Type B pancreatic cell (in vitro differentiated cells): ENCODE measurements around the gene IRF7. TPM values are rescaled to one million over a fixed set of nuclear protein-coding genes. Genes with fewer than 3 reads are reported as not detected.

Experiments
- DNase-seq: peaks from one replicate; pipeline ENCODE4 v3.0.0; 2021; ENCODE audit warnings: mixed read lengths; ENCODE audit not compliant: unreplicated experiment; ENCODE audit errors: extremely low spot score
- H3K27ac Mint-ChIP-seq: 2 replicates; pipeline ENCODE4 v1.8.0; 2021; ENCODE audit warnings: mild to moderate bottlenecking, mixed read lengths
- H3K27me3 Mint-ChIP-seq: 2 replicates; pipeline ENCODE4 v1.8.0; 2021; ENCODE audit warnings: mixed read lengths
- H3K36me3 Mint-ChIP-seq: 2 replicates; pipeline ENCODE4 v1.8.0; 2021; ENCODE audit warnings: mixed read lengths
- H3K4me1 Mint-ChIP-seq: one replicate; pipeline ENCODE4 v1.8.0; 2021; ENCODE audit warnings: mixed read lengths; ENCODE audit not compliant: unreplicated experiment
- H3K4me3 Mint-ChIP-seq: 2 replicates; pipeline ENCODE4 v1.8.0; 2021; ENCODE audit warnings: mild to moderate bottlenecking, mixed read lengths
- H3K9me3 Mint-ChIP-seq: 2 replicates; pipeline ENCODE4 v1.8.0; 2021; ENCODE audit warnings: mixed read lengths
- CTCF ChIP-seq: fragments of 200-600 bp; sonication (generic); conservative IDR thresholded peaks from 2 replicates; pipeline ENCODE4 v1.5.0; 2021; ENCODE audit warnings: antibody characterized with exemption, mild to moderate bottlenecking
- total RNA-seq: library from RNA; stranded (reverse); gene quantifications from 2 replicates; pipeline ENCODE4 v1.2.1, GENCODE V29; 2021; ENCODE audit warnings: low replicate concordance

IRF7 gene
- total RNA-seq, 1 donor from 2014 or later: 16.4 TPM

GRCh38 chr11:626475-627307 is 10.9 kb upstream of the IRF7 start, which contains the start of gene SCT:
Gene SCT (minus strand): TSS chr11:627181. CDS start chr11:627143, 38 bp downstream.
- TF ChIP-seq CTCF: no peak
- peaks cover 4% of the 10 kb centered on the region for H3K36me3 Mint-ChIP-seq
- peaks cover 11% of the 10 kb centered on the region for H3K4me1 Mint-ChIP-seq
- peaks cover 23% of the 10 kb centered on the region for H3K27me3 Mint-ChIP-seq
- no peak for DNase-seq
- no peaks in the 10 kb centered on the region for H3K9me3 Mint-ChIP-seq
- peak within 1 kb of the TSS; percentile 63 for H3K27ac Mint-ChIP-seq
- no peak within 1 kb of the TSS for H3K4me3 Mint-ChIP-seq

- TF ChIP-seq CTCF: no peak
- peaks cover 4% of the 10 kb centered on the region for H3K36me3 Mint-ChIP-seq
- no peak for DNase-seq
- H3K4me1 Mint-ChIP-seq: peaks cover 11% of the 10 kb centered on the region
- H3K27ac Mint-ChIP-seq: no peak overlapping the region
- peaks cover 23% of the 10 kb centered on the region for H3K27me3 Mint-ChIP-seq
- no peak overlapping the region for H3K4me3 Mint-ChIP-seq
- H3K9me3 Mint-ChIP-seq: no peaks in the 10 kb centered on the region
These were observed 10.0 kb upstream of the IRF7 start for GRCh38 chr11:625636-626268.

GRCh38 chr11:624705-625635 is 9.2 kb upstream of the IRF7 start, which contains the start of gene CDHR5:
Gene CDHR5 (minus strand): TSS chr11:624955. CDS start chr11:624902, 53 bp downstream.
- no peak for TF ChIP-seq CTCF

GRCh38 chr11:623999-624704 is 8.4 kb upstream of the IRF7 start:
- H3K4me3 Mint-ChIP-seq: no peak overlapping the region
- no peak for TF ChIP-seq CTCF
- H3K27ac Mint-ChIP-seq: no peak overlapping the region
- peaks cover 4% of the 10 kb centered on the region for H3K36me3 Mint-ChIP-seq
- no peaks in the 10 kb centered on the region for H3K9me3 Mint-ChIP-seq
- DNase-seq: no peak
- peaks cover 11% of the 10 kb centered on the region for H3K4me1 Mint-ChIP-seq
- peaks cover 17% of the 10 kb centered on the region for H3K27me3 Mint-ChIP-seq

More at GRCh38 chr11:624705-625635, 9.2 kb upstream of the IRF7 start, which contains the start of gene CDHR5:
- H3K4me1 Mint-ChIP-seq: peaks cover 11% of the 10 kb centered on the region
- H3K4me3 Mint-ChIP-seq: no peak within 1 kb of the TSS
- no peak for DNase-seq
- no peak within 1 kb of the TSS for H3K27ac Mint-ChIP-seq
- peaks cover 23% of the 10 kb centered on the region for H3K27me3 Mint-ChIP-seq
- H3K9me3 Mint-ChIP-seq: no peaks in the 10 kb centered on the region
- peaks cover 4% of the 10 kb centered on the region for H3K36me3 Mint-ChIP-seq
